WERI-Rb-1 (cell line): ENCODE data around the gene PRKCA.
A peak's percentile ranks its signal among the peaks of the same experiment; 100 is the strongest.

Experiments
- DNase-seq: peaks from one replicate; pipeline ENCODE4 v3.0.0-alpha.2; 2020
- H3K27ac ChIP-seq: fragments of 250-450 bp; sonication (Bioruptor Pico); 2 replicates; pipeline ENCODE4 v1.5.1; 2020; ENCODE audit warnings: mild to moderate bottlenecking, moderate library complexity
- H3K27me3 ChIP-seq: fragments of 250-450 bp; sonication (Bioruptor Pico); 2 replicates; pipeline ENCODE4 v1.5.1; 2021; ENCODE audit warnings: mild to moderate bottlenecking, low read depth, moderate library complexity; ENCODE audit not compliant: insufficient read depth, severe bottlenecking
- H3K36me3 ChIP-seq: fragments of 250-450 bp; sonication (Bioruptor Pico); 2 replicates; pipeline ENCODE4 v1.5.1; 2020; ENCODE audit warnings: mild to moderate bottlenecking, moderate library complexity
- H3K4me3 ChIP-seq: 2 replicates; pipeline ENCODE4 v1.5.1; 2011; ENCODE audit warnings: low read depth, mild to moderate bottlenecking, control low read depth, low read length
- H3K9me3 ChIP-seq: fragments of 250-450 bp; sonication (Bioruptor Pico); 2 replicates; pipeline ENCODE4 v1.5.1; 2021; ENCODE audit warnings: mild to moderate bottlenecking, moderate library complexity; ENCODE audit not compliant: severe bottlenecking
- TF ChIP-seq, protein P1 (sequence below): IDR thresholded peaks from 2 replicates; pipeline ENCODE4 v1.5.1; 2011; ENCODE audit warnings: low read depth, mild to moderate bottlenecking, control low read depth, inconsistent platforms, low read length

The PRKCA gene

DNA sequence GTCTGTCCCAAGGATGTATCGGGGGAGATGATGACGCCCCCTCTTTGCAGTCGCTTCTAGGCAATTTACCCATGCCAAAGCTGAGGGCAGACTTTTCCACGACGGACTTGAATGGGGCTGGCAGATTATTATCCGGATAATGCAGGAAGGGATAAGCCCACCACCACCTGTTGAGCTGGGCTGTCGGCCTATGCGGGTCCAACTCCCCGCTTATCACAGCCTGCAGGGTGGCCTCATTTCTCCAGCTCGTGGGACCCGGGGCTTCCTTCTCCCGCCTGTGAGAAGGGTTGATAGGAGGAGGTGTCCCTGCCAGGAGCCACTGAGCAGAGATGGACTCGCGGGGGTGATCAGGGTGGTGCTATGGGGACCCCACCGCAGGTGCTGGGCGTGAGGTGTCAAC, 533.1 kb downstream of the PRKCA start:
- H3K27me3 ChIP-seq = no peaks in the 10 kb centered on the region
- peak overlapping the region; percentile 86 for H3K27ac ChIP-seq
- peak overlapping the region; percentile 75 for H3K4me3 ChIP-seq

GRCh38 chr17:66836063-66837005, 533.9 kb downstream of the PRKCA start:
- Histone ChIP-seq H3K9me3 (no peaks in the 10 kb centered on the region), H3K4me3 (peak overlapping the region; percentile 75), H3K27me3 (no peaks in the 10 kb centered on the region), H3K27ac (peak overlapping the region; percentile 86), H3K36me3 (no peaks in the 10 kb centered on the region)
- TF ChIP-seq, protein P1, sequence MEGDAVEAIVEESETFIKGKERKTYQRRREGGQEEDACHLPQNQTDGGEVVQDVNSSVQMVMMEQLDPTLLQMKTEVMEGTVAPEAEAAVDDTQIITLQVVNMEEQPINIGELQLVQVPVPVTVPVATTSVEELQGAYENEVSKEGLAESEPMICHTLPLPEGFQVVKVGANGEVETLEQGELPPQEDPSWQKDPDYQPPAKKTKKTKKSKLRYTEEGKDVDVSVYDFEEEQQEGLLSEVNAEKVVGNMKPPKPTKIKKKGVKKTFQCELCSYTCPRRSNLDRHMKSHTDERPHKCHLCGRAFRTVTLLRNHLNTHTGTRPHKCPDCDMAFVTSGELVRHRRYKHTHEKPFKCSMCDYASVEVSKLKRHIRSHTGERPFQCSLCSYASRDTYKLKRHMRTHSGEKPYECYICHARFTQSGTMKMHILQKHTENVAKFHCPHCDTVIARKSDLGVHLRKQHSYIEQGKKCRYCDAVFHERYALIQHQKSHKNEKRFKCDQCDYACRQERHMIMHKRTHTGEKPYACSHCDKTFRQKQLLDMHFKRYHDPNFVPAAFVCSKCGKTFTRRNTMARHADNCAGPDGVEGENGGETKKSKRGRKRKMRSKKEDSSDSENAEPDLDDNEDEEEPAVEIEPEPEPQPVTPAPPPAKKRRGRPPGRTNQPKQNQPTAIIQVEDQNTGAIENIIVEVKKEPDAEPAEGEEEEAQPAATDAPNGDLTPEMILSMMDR = no peak
- DNase-seq = peak; percentile 65

More for the DNA sequence above, 533.1 kb downstream of the PRKCA start:
- peak; percentile 89 for DNase-seq
- H3K9me3 ChIP-seq = no peaks in the 10 kb centered on the region
- no peaks in the 10 kb centered on the region for H3K36me3 ChIP-seq
- TF ChIP-seq, protein P1 = no peak

GRCh38 chr17:66837226-66837625, 534.8 kb downstream of the PRKCA start:
- Histone ChIP-seq H3K36me3 (peaks cover 1% of the 10 kb centered on the region; the same call in 1 of the 2 replicates), H3K27me3 (no peaks in the 10 kb centered on the region), H3K9me3 (no peaks in the 10 kb centered on the region), H3K27ac (no peak overlapping the region; the same call in none of the 2 replicates), H3K4me3 (no peak overlapping the region)
- TF ChIP-seq, protein P1 = no peak
- DNase-seq = no peak

GRCh38 chr17:66837885-66838665, 535.7 kb downstream of the PRKCA start:
- H3K27ac ChIP-seq = no peak overlapping the region; the same call in 1 of the 2 replicates
- peaks cover 3% of the 10 kb centered on the region; the same call in 1 of the 2 replicates for H3K36me3 ChIP-seq
- H3K4me3 ChIP-seq = no peak overlapping the region
- DNase-seq = no peak
- no peaks in the 10 kb centered on the region for H3K9me3 ChIP-seq
- no peaks in the 10 kb centered on the region for H3K27me3 ChIP-seq
- TF ChIP-seq, protein P1 = no peak

- H3K9me3 ChIP-seq = no peaks in the 10 kb centered on the region
- peak overlapping the region; percentile 46 for H3K27ac ChIP-seq
- H3K36me3 ChIP-seq = peaks cover 3% of the 10 kb centered on the region; the same call in 1 of the 2 replicates
- no peak overlapping the region for H3K4me3 ChIP-seq
- no peak for DNase-seq
- H3K27me3 ChIP-seq = no peaks in the 10 kb centered on the region
- TF ChIP-seq, protein P1 = no peak
Measured at GRCh38 chr17:66839616-66840015, 537.2 kb downstream of the PRKCA start.
